Osteocyte (in vitro differentiated cells): ENCODE data around the gene DAAM1. TPM values are rescaled to one million over a fixed set of nuclear protein-coding genes. Genes with fewer than 3 reads are reported as not detected.

Source experiments
- DNase-seq: peaks from one replicate; pipeline ENCODE4 v3.0.0; 2021; ENCODE audit warnings: mixed read lengths; ENCODE audit not compliant: unreplicated experiment; ENCODE audit errors: extremely low spot score
- H3K27ac Mint-ChIP-seq: one replicate; pipeline ENCODE4 v1.8.0; 2021; ENCODE audit warnings: mild to moderate bottlenecking, mixed read lengths; ENCODE audit not compliant: unreplicated experiment
- H3K27me3 Mint-ChIP-seq: one replicate; pipeline ENCODE4 v1.8.0; 2021; ENCODE audit warnings: mixed read lengths; ENCODE audit not compliant: unreplicated experiment
- H3K36me3 Mint-ChIP-seq: one replicate; pipeline ENCODE4 v1.8.0; 2021; ENCODE audit warnings: mixed read lengths; ENCODE audit not compliant: unreplicated experiment
- H3K4me1 Mint-ChIP-seq: one replicate; pipeline ENCODE4 v1.8.0; 2021; ENCODE audit warnings: mixed read lengths; ENCODE audit not compliant: unreplicated experiment
- H3K4me3 Mint-ChIP-seq: one replicate; pipeline ENCODE4 v1.8.0; 2021; ENCODE audit warnings: mild to moderate bottlenecking, moderate library complexity, mixed read lengths; ENCODE audit not compliant: unreplicated experiment
- H3K9me3 Mint-ChIP-seq: one replicate; pipeline ENCODE4 v1.8.0; 2021; ENCODE audit warnings: mixed read lengths; ENCODE audit not compliant: unreplicated experiment
- total RNA-seq: library from RNA; stranded (reverse); gene quantifications from 2 replicates; pipeline ENCODE4 v1.2.1, GENCODE V29; 2021
- TF ChIP-seq, protein P1 (sequence below): fragments of 200-600 bp; sonication (generic); IDR thresholded peaks from 2 replicates; pipeline ENCODE4 v1.5.0; 2021; ENCODE audit warnings: antibody characterized with exemption, mild to moderate bottlenecking, moderate library complexity

DAAM1 gene
- total RNA-seq, 1 donor from 2014 or later, result 22.8 TPM

DNA sequence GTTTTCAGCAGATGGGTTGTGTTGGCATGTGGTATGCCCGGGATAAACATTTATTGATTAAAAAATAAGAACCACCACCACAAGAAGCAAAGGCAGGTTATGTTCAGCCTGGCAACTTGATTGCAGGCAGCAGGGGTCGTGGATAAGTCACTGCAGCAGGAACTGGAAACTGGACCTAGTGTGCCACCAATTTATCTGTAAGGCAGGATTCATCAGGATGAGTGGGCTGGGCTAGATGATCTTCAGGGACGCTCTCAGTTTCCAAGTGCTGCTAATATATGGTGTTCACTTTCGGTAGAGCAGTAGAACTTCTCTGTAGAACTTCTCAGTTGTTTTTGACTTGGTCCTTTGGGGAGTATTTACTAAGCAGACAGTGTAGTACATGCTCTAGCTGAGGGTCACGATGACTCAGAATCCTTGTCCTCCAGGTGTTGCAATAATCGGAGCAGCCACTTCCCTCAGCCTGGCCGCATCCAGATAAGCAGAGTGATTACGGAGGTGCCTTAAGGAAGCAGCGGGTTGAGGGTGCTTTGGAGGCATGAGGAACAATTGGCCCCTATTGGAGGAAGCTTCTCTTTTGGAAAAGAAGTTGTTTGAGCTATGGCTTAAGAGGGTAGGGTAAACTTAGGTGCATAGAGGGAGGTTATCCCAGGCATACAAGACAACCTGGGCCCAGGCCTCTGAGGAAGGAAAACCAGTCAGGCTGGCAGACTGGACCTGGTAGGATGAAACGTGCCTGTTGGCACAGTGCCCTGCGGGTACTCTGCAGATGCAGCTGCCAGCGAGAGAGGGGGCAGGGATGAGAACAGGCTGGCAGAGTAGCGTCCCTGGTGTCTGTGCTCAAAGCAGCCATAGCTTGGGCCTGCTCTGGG lies 172.7 kb downstream of the DAAM1 start:
- H3K9me3 Mint-ChIP-seq, result no peaks in the 10 kb centered on the region
- TF ChIP-seq, protein P1, sequence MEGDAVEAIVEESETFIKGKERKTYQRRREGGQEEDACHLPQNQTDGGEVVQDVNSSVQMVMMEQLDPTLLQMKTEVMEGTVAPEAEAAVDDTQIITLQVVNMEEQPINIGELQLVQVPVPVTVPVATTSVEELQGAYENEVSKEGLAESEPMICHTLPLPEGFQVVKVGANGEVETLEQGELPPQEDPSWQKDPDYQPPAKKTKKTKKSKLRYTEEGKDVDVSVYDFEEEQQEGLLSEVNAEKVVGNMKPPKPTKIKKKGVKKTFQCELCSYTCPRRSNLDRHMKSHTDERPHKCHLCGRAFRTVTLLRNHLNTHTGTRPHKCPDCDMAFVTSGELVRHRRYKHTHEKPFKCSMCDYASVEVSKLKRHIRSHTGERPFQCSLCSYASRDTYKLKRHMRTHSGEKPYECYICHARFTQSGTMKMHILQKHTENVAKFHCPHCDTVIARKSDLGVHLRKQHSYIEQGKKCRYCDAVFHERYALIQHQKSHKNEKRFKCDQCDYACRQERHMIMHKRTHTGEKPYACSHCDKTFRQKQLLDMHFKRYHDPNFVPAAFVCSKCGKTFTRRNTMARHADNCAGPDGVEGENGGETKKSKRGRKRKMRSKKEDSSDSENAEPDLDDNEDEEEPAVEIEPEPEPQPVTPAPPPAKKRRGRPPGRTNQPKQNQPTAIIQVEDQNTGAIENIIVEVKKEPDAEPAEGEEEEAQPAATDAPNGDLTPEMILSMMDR, result no peak
- no peak overlapping the region for H3K27ac Mint-ChIP-seq
- no peak for DNase-seq
- peaks cover 32% of the 10 kb centered on the region for H3K36me3 Mint-ChIP-seq
- H3K4me3 Mint-ChIP-seq, result no peak overlapping the region
- no peaks in the 10 kb centered on the region for H3K27me3 Mint-ChIP-seq
- H3K4me1 Mint-ChIP-seq, result peaks cover 16% of the 10 kb centered on the region

- TF ChIP-seq, protein P1, result no peak
- no peak overlapping the region for H3K4me3 Mint-ChIP-seq
- DNase-seq, result no peak
- H3K27me3 Mint-ChIP-seq, result no peaks in the 10 kb centered on the region
- peaks cover 27% of the 10 kb centered on the region for H3K36me3 Mint-ChIP-seq
- no peaks in the 10 kb centered on the region for H3K9me3 Mint-ChIP-seq
- H3K4me1 Mint-ChIP-seq, result peaks cover 16% of the 10 kb centered on the region
- H3K27ac Mint-ChIP-seq, result no peak overlapping the region
Observed at GRCh38 chr14:59362513-59362912, 174.0 kb downstream of the DAAM1 start.

DNA sequence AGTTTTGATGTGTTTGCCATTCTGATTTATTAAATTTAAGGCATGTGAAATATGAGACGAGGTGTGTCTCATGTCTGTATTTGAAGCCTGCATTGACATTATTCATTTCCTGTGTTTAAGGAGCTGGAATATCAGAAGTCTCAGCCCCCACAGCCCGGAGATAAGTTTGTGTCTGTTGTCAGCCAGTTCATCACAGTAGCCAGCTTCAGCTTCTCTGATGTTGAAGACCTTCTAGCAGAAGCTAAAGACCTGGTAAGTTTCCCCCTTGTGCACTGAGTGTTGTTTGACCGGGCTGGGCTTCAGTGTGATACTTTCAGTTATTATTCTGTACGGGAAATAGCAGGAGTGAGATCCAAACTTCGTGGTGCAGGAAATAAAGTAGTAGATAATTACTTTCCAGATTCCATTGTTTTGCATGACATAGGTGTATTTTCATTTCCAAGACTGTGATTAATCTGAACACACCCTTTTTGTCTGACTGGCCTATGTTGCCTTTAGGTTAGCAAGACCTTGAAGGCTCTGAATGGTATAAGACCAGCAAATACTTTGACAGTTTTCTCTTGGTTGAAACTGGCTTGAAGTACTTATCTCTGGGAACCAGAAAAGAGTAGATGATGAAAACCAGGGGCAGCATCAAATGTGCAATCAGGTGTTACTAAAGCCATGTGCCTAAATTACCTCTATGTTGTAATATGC lies 175.2 kb downstream of the DAAM1 start:
- H3K9me3 Mint-ChIP-seq, result no peaks in the 10 kb centered on the region
- TF ChIP-seq, protein P1, result no peak
- no peak overlapping the region for H3K4me3 Mint-ChIP-seq
- H3K4me1 Mint-ChIP-seq, result peaks cover 16% of the 10 kb centered on the region
- H3K36me3 Mint-ChIP-seq, result peaks cover 31% of the 10 kb centered on the region
- H3K27me3 Mint-ChIP-seq, result no peaks in the 10 kb centered on the region
- peak overlapping the region; percentile 12 for H3K27ac Mint-ChIP-seq
- DNase-seq, result no peak

DNA sequence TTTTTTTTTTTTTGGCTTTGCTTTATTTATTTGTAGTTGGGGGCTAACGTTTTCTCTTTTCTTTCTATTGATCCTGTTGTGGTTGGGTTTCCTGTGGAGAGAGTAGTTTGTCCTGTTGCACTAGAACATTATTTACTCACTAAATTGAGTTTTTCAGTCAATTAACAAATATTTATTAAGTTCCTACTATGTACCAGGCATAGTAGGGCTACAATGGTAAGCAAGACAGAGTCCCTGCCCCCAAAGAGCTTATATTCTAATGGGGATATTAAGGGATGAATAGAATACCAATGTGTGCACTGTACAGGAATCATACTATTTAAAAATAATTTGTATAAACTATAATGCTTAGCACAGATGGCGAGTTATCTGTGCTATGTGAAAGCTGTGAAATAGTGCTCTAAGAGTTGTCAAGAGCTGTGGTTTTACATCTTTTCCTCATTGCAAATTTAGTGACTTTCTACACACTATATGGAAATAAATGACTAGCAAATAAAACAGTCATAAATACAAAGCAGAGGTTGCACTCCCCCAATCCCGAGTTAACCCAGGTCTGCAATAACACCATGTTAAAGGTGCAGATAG lies 181.8 kb downstream of the DAAM1 start:
- no peaks in the 10 kb centered on the region for H3K27me3 Mint-ChIP-seq
- TF ChIP-seq, protein P1, result no peak
- no peak overlapping the region for H3K27ac Mint-ChIP-seq
- H3K36me3 Mint-ChIP-seq, result peaks cover 21% of the 10 kb centered on the region
- H3K9me3 Mint-ChIP-seq, result no peaks in the 10 kb centered on the region
- no peak overlapping the region for H3K4me3 Mint-ChIP-seq
- no peak for DNase-seq
- H3K4me1 Mint-ChIP-seq, result no peaks in the 10 kb centered on the region

- no peak for DNase-seq
- Mint-ChIP-seq H3K27me3 (no peaks in the 10 kb centered on the region), H3K36me3 (peaks cover 19% of the 10 kb centered on the region), H3K9me3 (no peaks in the 10 kb centered on the region), H3K4me1 (no peaks in the 10 kb centered on the region), H3K27ac (no peak overlapping the region), H3K4me3 (no peak overlapping the region)
- TF ChIP-seq, protein P1, result no peak
Observed at GRCh38 chr14:59371771-59372170, 183.3 kb downstream of the DAAM1 start.
